Caco-2 (cell line): ENCODE measurements around the gene TFB2M. TPM values are rescaled to one million over a fixed set of nuclear protein-coding genes. Genes with fewer than 3 reads are reported as not detected.

ENCODE experiments used
- BruUV-seq: library from RNA; stranded (reverse); fragments of 400-500 nt; replicated peaks from 2 replicates; lab custom pipeline; 2021; lab: Mats Ljungman, UMichigan
- CTCF ChIA-PET: fragments of 300-600 bp; sonication (Branson Sonifier 250); formaldehyde crosslinking; loops from one replicate; lab custom pipeline; 2022; ENCODE audit warnings: antibody characterized with exemption; lab: Charles Lee
- POLR2A ChIA-PET: fragments of 300-600 bp; sonication (Branson Sonifier 250); formaldehyde crosslinking; loops from one replicate; lab custom pipeline; 2022; ENCODE audit warnings: antibody characterized with exemption; lab: Charles Lee
- DNase-seq, 2 experiments: peaks; one replicate each; pipeline versions ENCODE4 v3.0.0 to v3.0.0-alpha.2; 2020 to 2022
- H3K27me3 ChIP-seq: replicated peaks from 2 replicates; pipeline ENCODE4 v1.6.0; 2011; ENCODE audit warnings: low read length; ENCODE audit not compliant: control insufficient read depth, insufficient read depth
- H3K36me3 ChIP-seq: 2 replicates; pipeline ENCODE4 v1.5.1; 2011; ENCODE audit warnings: low read length; ENCODE audit not compliant: control insufficient read depth, insufficient read depth
- H3K4me1 ChIP-seq: fragments of 250-450 bp; sonication (Bioruptor Pico); 2 replicates; pipeline ENCODE4 v1.5.1; 2020; ENCODE audit warnings: mild to moderate bottlenecking
- H3K4me3 ChIP-seq: 2 replicates; pipeline ENCODE4 v1.5.1; 2011; ENCODE audit warnings: low read depth, mild to moderate bottlenecking, control low read depth, low read length
- H3K9me3 ChIP-seq: fragments of 250-450 bp; sonication (Bioruptor Pico); 2 replicates; pipeline ENCODE4 v1.5.1; 2020; ENCODE audit warnings: mild to moderate bottlenecking, moderate library complexity
- H3K27ac Mint-ChIP-seq: one replicate; pipeline ENCODE4 v1.8.0; 2022; ENCODE audit warnings: mixed read lengths; ENCODE audit not compliant: unreplicated experiment
- H3K27me3 Mint-ChIP-seq: one replicate; pipeline ENCODE4 v1.8.0; 2022; ENCODE audit warnings: mixed read lengths; ENCODE audit not compliant: insufficient read depth, unreplicated experiment
- H3K36me3 Mint-ChIP-seq: one replicate; pipeline ENCODE4 v1.8.0; 2022; ENCODE audit warnings: mild to moderate bottlenecking, mixed read lengths; ENCODE audit not compliant: insufficient read depth, unreplicated experiment
- H3K4me1 Mint-ChIP-seq: one replicate; pipeline ENCODE4 v1.8.0; 2022; ENCODE audit warnings: low read depth, mixed read lengths; ENCODE audit not compliant: unreplicated experiment
- H3K4me3 Mint-ChIP-seq: one replicate; pipeline ENCODE4 v1.8.0; 2022; ENCODE audit warnings: mild to moderate bottlenecking, moderate library complexity, mixed read lengths; ENCODE audit not compliant: unreplicated experiment
- H3K9me3 Mint-ChIP-seq: one replicate; pipeline ENCODE4 v1.8.0; 2022; ENCODE audit warnings: mixed read lengths; ENCODE audit not compliant: unreplicated experiment
- CTCF ChIP-seq, 2 experiments: fragments of 200-600 bp in 1 of 2; IDR thresholded peaks; 1 replicate in 1 of 2; 2 replicates in 1 of 2; pipeline versions ENCODE4 v1.5.1 to v1.8.0; 2011 to 2022; ENCODE audit warnings: antibody characterized with exemption in 1 of 2, control low read depth in 1 of 2, inconsistent platforms in 1 of 2, low read depth in 1 of 2, low read length in 1 of 2, mild to moderate bottlenecking in 1 of 2, moderate library complexity in 1 of 2; ENCODE audit not compliant: insufficient read depth in 1 of 2, severe bottlenecking in 1 of 2, unreplicated experiment in 1 of 2
- intact Hi-C: fragments of 100-400 bp; cut with micrococcal nuclease; formaldehyde crosslinking; loops from one replicate; pipeline ENCODE4 v1.10.0; 2022; ENCODE audit not compliant: unreplicated experiment
- total RNA-seq: library from RNA; stranded (reverse); gene quantifications from 2 replicates; pipeline ENCODE4 v1.2.3, GENCODE V29; 2022

The TFB2M gene
- total RNA-seq, 1 experiment from 2014 or later: 23.9 TPM

DNA sequence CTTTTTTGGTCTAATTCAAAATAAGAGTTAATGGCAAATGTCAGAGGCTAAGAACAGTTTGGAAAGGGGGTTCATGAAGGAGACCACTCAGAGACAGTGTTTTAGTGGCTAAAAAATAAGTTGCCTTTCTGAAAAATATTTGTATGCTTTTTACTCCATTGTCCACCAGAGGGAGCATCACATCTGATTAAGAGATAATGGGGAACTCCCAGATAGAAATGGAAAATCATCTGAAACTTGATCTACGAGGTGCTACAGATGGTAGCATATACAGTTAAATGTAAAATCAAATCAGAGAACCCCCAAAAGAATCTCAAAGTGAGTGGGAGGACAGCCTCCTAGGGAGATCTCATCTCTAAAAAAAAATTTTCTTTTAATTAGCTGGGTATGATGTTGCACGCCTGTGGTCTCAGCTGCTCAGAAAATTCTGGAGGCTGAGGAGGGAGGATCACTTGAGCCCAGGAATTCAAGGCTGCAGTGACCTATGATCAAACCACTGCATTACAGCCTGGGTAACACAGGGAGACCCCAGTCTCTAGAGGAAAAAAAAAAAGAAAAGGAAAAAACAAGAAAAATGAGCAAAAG lies 68.6 kb downstream of the TFB2M start:
- Mint-ChIP-seq H3K4me1 (no peaks in the 10 kb centered on the region), H3K9me3 (no peaks in the 10 kb centered on the region), H3K36me3 (no peaks in the 10 kb centered on the region), H3K27me3 (no peaks in the 10 kb centered on the region), H3K4me3 (no peak overlapping the region), H3K27ac (no peak overlapping the region)
- Histone ChIP-seq H3K4me1 (no peaks in the 10 kb centered on the region), H3K36me3 (no peaks in the 10 kb centered on the region), H3K27me3 (no peaks in the 10 kb centered on the region), H3K9me3 (no peaks in the 10 kb centered on the region), H3K4me3 (no peak overlapping the region)
- ChIA-PET CTCF (interaction anchor here (0.6 to 1.0 kb wide), 2 partner anchors 35 to 233 kb away, joined by 3 to 5 read pairs; no protein-coding TSS in a partner anchor), POLR2A (no interaction called here)
- intact Hi-C loops: loop anchor here (1.0 to 2.0 kb wide), 4 partner anchors 35 to 257 kb away; no protein-coding TSS in a partner anchor
- peak in 1 of 2 experiments; percentile 56 for DNase-seq
- peak; percentile 54 to 81 for TF ChIP-seq CTCF (IDR thresholded peaks at IDR 0.05; ENCODE audit: insufficient read depth in 1 of 2, low read depth in 1 of 2, low read length in 1 of 2, severe bottlenecking in 1 of 2, unreplicated experiment in 1 of 2)
- BruUV-seq: no TSS peak

DNA sequence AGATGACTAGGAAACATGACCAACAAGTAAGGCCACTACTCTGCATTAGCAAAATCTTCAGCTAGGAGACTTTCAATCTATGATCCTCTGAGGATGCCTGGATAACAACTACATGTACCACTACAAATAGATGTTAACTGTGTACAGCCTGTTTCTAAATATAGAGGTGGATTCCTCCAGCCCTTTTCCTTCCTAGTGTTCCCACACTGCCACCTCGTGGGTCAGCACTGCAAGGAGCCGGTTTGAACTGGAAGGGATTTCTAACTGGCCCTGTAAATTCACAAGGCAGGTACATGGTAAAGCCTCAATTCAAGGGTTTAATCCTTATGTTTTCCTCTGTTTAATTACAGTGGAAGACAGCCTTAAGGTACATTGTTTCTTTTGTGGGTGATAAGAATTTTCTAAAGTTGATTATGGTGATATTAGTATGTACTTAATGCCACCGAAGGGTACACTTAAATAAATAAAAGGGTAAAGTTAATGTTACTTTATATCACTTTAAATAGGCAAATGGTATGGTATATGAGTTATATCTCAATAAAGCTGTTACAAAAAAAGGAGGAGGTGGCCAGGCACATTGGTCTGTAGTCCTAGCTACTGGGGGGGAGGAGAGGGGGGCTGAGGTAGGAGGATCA lies 73.3 kb downstream of the TFB2M start:
- ChIA-PET POLR2A (no interaction called here), CTCF (no interaction called here)
- H3K9me3 Mint-ChIP-seq: no peaks in the 10 kb centered on the region
- DNase-seq: peak; percentile 70 to 73
- no peak overlapping the region for H3K4me3 Mint-ChIP-seq
- no peaks in the 10 kb centered on the region for H3K36me3 Mint-ChIP-seq
- TF ChIP-seq CTCF (IDR thresholded peaks at IDR 0.05; ENCODE audit: insufficient read depth in 1 of 2, low read depth in 1 of 2, low read length in 1 of 2, severe bottlenecking in 1 of 2, unreplicated experiment in 1 of 2): peak; percentile 51 to 86
- H3K9me3 ChIP-seq: no peaks in the 10 kb centered on the region
- no peaks in the 10 kb centered on the region for H3K4me1 Mint-ChIP-seq
- no peaks in the 10 kb centered on the region for H3K36me3 ChIP-seq
- no TSS peak for BruUV-seq
- no peaks in the 10 kb centered on the region for H3K27me3 ChIP-seq
- H3K27ac Mint-ChIP-seq: peak overlapping the region; percentile 46
- no peaks in the 10 kb centered on the region for H3K4me1 ChIP-seq
- H3K27me3 Mint-ChIP-seq: no peaks in the 10 kb centered on the region
- intact Hi-C loops: loop anchor here (1.0 kb wide), 2 partner anchors 41 to 480 kb away; no protein-coding TSS in a partner anchor
- H3K4me3 ChIP-seq: no peak overlapping the region

- intact Hi-C loops: loop anchor here (1.0 kb wide), 2 partner anchors 40 to 479 kb away; no protein-coding TSS in a partner anchor
- Histone ChIP-seq H3K36me3 (no peaks in the 10 kb centered on the region), H3K9me3 (no peaks in the 10 kb centered on the region), H3K4me3 (no peak overlapping the region), H3K27me3 (no peaks in the 10 kb centered on the region), H3K4me1 (no peaks in the 10 kb centered on the region)
- no peaks in the 10 kb centered on the region for H3K27me3 Mint-ChIP-seq
- no peaks in the 10 kb centered on the region for H3K36me3 Mint-ChIP-seq
- no peak for TF ChIP-seq CTCF (IDR thresholded peaks at IDR 0.05; ENCODE audit: insufficient read depth in 1 of 2, low read depth in 1 of 2, low read length in 1 of 2, severe bottlenecking in 1 of 2, unreplicated experiment in 1 of 2)
- no peak overlapping the region for H3K27ac Mint-ChIP-seq
- no TSS peak for BruUV-seq
- no peaks in the 10 kb centered on the region for H3K4me1 Mint-ChIP-seq
- DNase-seq: no peak
- no peaks in the 10 kb centered on the region for H3K9me3 Mint-ChIP-seq
- H3K4me3 Mint-ChIP-seq: no peak overlapping the region
- ChIA-PET CTCF (interaction anchor here (0.7 kb wide), 1 partner anchor 116 kb away, joined by 3 read pairs; no protein-coding TSS in a partner anchor), POLR2A (no interaction called here)
Measured at GRCh38 chr1:246491551-246492053, 74.5 kb downstream of the TFB2M start.

Other genes with a start within 250 kb of the TFB2M start
- 33.0 and 37.7 TPM in 2 replicates for gene SMYD3, start 59.0 kb downstream of the TFB2M start, total RNA-seq
- 14.8 and 15.3 TPM in 2 replicates for gene CNST, start 195 bp upstream of the TFB2M start, total RNA-seq
- 26.1 and 28.7 TPM in 2 replicates for gene SCCPDH, start 158.1 kb upstream of the TFB2M start, total RNA-seq